OCI-LY1 (cell line): ENCODE measurements around the gene CIAO2A.

Experiments used
- EZH2 ChIP-seq: fragments of 200-600 bp; sonication (generic), shearing (Covaris generic); IDR thresholded peaks from 2 replicates; pipeline ENCODE4 v1.8.0; 2017; ENCODE audit warnings: borderline replicate concordance, mixed run types, mild to moderate bottlenecking, antibody characterized with exemption, low read length, moderate library complexity, mixed read lengths
- TF ChIP-seq, protein P1 (sequence below): fragments of 200-600 bp; sonication (generic), shearing (Covaris generic); IDR thresholded peaks from 2 replicates; pipeline ENCODE4 v1.5.1; 2017; ENCODE audit warnings: mild to moderate bottlenecking, antibody characterized with exemption, low read length, moderate library complexity, mixed read lengths

- TF ChIP-seq, protein P1, sequence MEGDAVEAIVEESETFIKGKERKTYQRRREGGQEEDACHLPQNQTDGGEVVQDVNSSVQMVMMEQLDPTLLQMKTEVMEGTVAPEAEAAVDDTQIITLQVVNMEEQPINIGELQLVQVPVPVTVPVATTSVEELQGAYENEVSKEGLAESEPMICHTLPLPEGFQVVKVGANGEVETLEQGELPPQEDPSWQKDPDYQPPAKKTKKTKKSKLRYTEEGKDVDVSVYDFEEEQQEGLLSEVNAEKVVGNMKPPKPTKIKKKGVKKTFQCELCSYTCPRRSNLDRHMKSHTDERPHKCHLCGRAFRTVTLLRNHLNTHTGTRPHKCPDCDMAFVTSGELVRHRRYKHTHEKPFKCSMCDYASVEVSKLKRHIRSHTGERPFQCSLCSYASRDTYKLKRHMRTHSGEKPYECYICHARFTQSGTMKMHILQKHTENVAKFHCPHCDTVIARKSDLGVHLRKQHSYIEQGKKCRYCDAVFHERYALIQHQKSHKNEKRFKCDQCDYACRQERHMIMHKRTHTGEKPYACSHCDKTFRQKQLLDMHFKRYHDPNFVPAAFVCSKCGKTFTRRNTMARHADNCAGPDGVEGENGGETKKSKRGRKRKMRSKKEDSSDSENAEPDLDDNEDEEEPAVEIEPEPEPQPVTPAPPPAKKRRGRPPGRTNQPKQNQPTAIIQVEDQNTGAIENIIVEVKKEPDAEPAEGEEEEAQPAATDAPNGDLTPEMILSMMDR = peak; percentile 42; the same call in 1 of the 2 replicates
- no peak for TF ChIP-seq EZH2
Measured at GRCh38 chr15:64092075-64092820, 1.4 kb downstream of the CIAO2A start.
